Ovary (tissue), 9 donors: ENCODE measurements around the gene SLIT1. TPM values are rescaled to one million over a fixed set of nuclear protein-coding genes. Genes with fewer than 3 reads are reported as not detected.

Source experiments
- DNase-seq, 5 donors: peaks; one replicate each; pipeline ENCODE4 v3.0.0-alpha.2; 2019 to 2020
- H3K27ac ChIP-seq, 2 donors: fragments of 200-600 bp; one replicate each; pipeline versions ENCODE4 v1.5.1 to v1.8.0; 2019 to 2022
- H3K27me3 ChIP-seq: fragments of 200-600 bp; one replicate; pipeline ENCODE4 v1.8.0; 2022
- H3K36me3 ChIP-seq: fragments of 200-600 bp; sonication (generic); one replicate; pipeline ENCODE4 v1.5.1; 2019
- H3K4me1 ChIP-seq: one replicate; pipeline ENCODE4 v1.8.1; 2013; ENCODE audit warnings: mild to moderate bottlenecking, moderate library complexity; ENCODE audit not compliant: insufficient read depth
- H3K4me3 ChIP-seq: fragments of 200-600 bp; sonication (generic); one replicate; pipeline ENCODE4 v1.5.1; 2017
- H3K9me3 ChIP-seq, 2 donors: fragments of 200-600 bp in 1 of 2; sonication (generic) in 1 of 2; one replicate each; pipeline versions ENCODE4 v1.5.1 to v1.8.1; 2013 to 2019; ENCODE audit warnings: mild to moderate bottlenecking in 1 of 2, moderate library complexity in 1 of 2
- CTCF ChIP-seq, 3 donors: fragments of 450-650 bp in 2 of 3; fragments of 200-600 bp in 1 of 3; IDR thresholded peaks; one replicate each; pipeline versions ENCODE4 v1.5.1 to v1.8.0; 2016 to 2022; ENCODE audit warnings: antibody characterized with exemption in 3 of 3, mild to moderate bottlenecking in 1 of 3
- EP300 ChIP-seq: sonication (generic); formaldehyde crosslinking; IDR thresholded peaks from one replicate; pipeline ENCODE4 v1.6.1; 2017; ENCODE audit warnings: antibody characterized with exemption
- POLR2A ChIP-seq: fragments of 450-650 bp; IDR thresholded peaks from one replicate; pipeline ENCODE4 v1.6.1; 2017; ENCODE audit warnings: antibody characterized with exemption, mild to moderate bottlenecking, moderate library complexity
- WGBS, 3 donors: extraction: QIAGEN DNeasy Blood & Tissue Kit in 1 of 3; methylation state at CpG; one replicate each; pipeline versions ENCODE4 v1.1.5 to v1.1.7; 2013 to 2017; 5-methylcytosine and 5-hydroxymethylcytosine counted together
- intact Hi-C, 4 donors: fragments of 100-400 bp; cut with DNase I; formaldehyde crosslinking; loops; one replicate each; pipeline versions ENCODE4 v1.11.0 to v1.15.1; 2022 to 2023
- polyA plus RNA-seq, 2 donors: library from polyadenylated mRNA; stranded (reverse); fragments of 200-250 nt in 1 of 2; fragments of 350-450 nt in 1 of 2; fragmentation: Illumina TruSeq in 1 of 2; extraction: RNeasy Lipid Tissue Mini Kit (QIAGEN cat#74804) in 1 of 2; gene quantifications; one replicate each; pipeline ENCODE4 v1.2.3, GENCODE V29; 2013 to 2014
- total RNA-seq, 7 donors: library from RNA; depleted of rRNA in 2 of 7; stranded (reverse); fragments of >200 nt in 2 of 7; fragmentation: NEBNext Ultra II Directional in 3 of 7; extraction: Animal tissue kit (Norgen Biotek cat#: 25700) in 3 of 7; gene quantifications; one replicate each; pipeline versions ENCODE4 v1.1.0 to v1.2.4, GENCODE V29; 2016 to 2023
- donor health status: DM: no; HTN: no; CAD: no; lungs with moderate emphysema.
- donor health status: DM: no; HTN: no; CAD: no.
- donor health status: Bipolar disorder and iron deficiency.
- donor health status: DM: yes; HTN: yes; CAD: no.
- donor health status: DM: no; HTN: no; CAD: no.
- donor health status: DM: yes; HTN: yes; CAD: no.

Gene SLIT1
- total and polyA plus RNA-seq, 9 donors = under 0.01 to 0.62 (median 0.25) TPM

- WGBS, 3 donors = 87 to 91% (median 90%) methylated on average over 18 of the region's 18 CpGs
- H3K4me3 ChIP-seq = no peak overlapping the region
- H3K36me3 ChIP-seq = no peaks in the 10 kb centered on the region
- no peaks in the 10 kb centered on the region for H3K9me3 ChIP-seq
- peaks cover 4% of the 10 kb centered on the region for H3K27me3 ChIP-seq
- intact Hi-C loops = no loop called here
- no peak overlapping the region for H3K27ac ChIP-seq
- DNase-seq = no peak
- peaks cover 1% of the 10 kb centered on the region for H3K4me1 ChIP-seq
- TF ChIP-seq CTCF (IDR thresholded peaks at IDR 0.05) = no peak
- no peak for TF ChIP-seq EP300
- TF ChIP-seq POLR2A = no peak
These were observed 1.2 kb upstream of the SLIT1 start for GRCh38 chr10:97186911-97187310.

GRCh38 chr10:97184971-97185325, 811 bp downstream of the SLIT1 start:
- Histone ChIP-seq H3K9me3 (no peaks in the 10 kb centered on the region), H3K4me3 (no peak overlapping the region), H3K27me3 (peaks cover 4% of the 10 kb centered on the region), H3K36me3 (no peaks in the 10 kb centered on the region), H3K27ac (no peak overlapping the region), H3K4me1 (peaks cover 1% of the 10 kb centered on the region)
- DNase-seq = no peak
- 22 to 29% (median 28%) methylated on average over 15 to 17 of the region's 17 CpGs for WGBS, 3 donors
- TF ChIP-seq CTCF (IDR thresholded peaks at IDR 0.05) (no peak), POLR2A (no peak), EP300 (no peak)
- intact Hi-C loops = no loop called here

GRCh38 chr10:97183314-97183713, 2.4 kb downstream of the SLIT1 start:
- H3K27me3 ChIP-seq = peaks cover 4% of the 10 kb centered on the region
- TF ChIP-seq POLR2A (no peak), EP300 (no peak), CTCF (IDR thresholded peaks at IDR 0.05) (no peak)
- no peak for DNase-seq

GRCh38 chr10:97182288-97182990, 3.3 kb downstream of the SLIT1 start:
- intact Hi-C loops = no loop called here
- Histone ChIP-seq H3K27ac (no peak overlapping the region), H3K27me3 (peaks cover 4% of the 10 kb centered on the region), H3K36me3 (no peaks in the 10 kb centered on the region), H3K9me3 (no peaks in the 10 kb centered on the region), H3K4me1 (peaks cover 1% of the 10 kb centered on the region), H3K4me3 (no peak overlapping the region)
- TF ChIP-seq POLR2A (no peak), CTCF (IDR thresholded peaks at IDR 0.05) (no peak), EP300 (no peak)
- 83 to 88% (median 87%) methylated on average over 10 of the region's 10 CpGs for WGBS, 3 donors
- DNase-seq = no peak

More at GRCh38 chr10:97183314-97183713, 2.4 kb downstream of the SLIT1 start:
- H3K4me1 ChIP-seq = peaks cover 1% of the 10 kb centered on the region
- no peak overlapping the region for H3K4me3 ChIP-seq
- WGBS, 3 donors = 86 to 97% (median 95%) methylated on average over 3 of the region's 3 CpGs
- no peaks in the 10 kb centered on the region for H3K36me3 ChIP-seq
- no peak overlapping the region for H3K27ac ChIP-seq
- no peaks in the 10 kb centered on the region for H3K9me3 ChIP-seq
- intact Hi-C loops = no loop called here
